Keratinocyte (primary cell): ENCODE measurements around the gene KCNK10. TPM values are rescaled to one million over a fixed set of nuclear protein-coding genes. Genes with fewer than 3 reads are reported as not detected.

Source experiments
- DNase-seq: peaks from one replicate; pipeline ENCODE4 v3.0.0-alpha.2; 2011; ENCODE audit warnings: low read depth, missing footprints, low spot score
- FAIRE-seq: peaks from 2 replicates; lab custom pipeline; 2011; peaks lifted over from hg19 to GRCh38; lab: Jason Lieb, UNC
- H2AFZ ChIP-seq: 2 replicates; pipeline ENCODE4 v1.6.0; 2012; ENCODE audit warnings: low read length, control low read depth, inconsistent platforms; ENCODE audit not compliant: control insufficient read depth
- H3K27ac ChIP-seq: 2 replicates; pipeline ENCODE4 v1.5.1; 2011; ENCODE audit warnings: low read length; ENCODE audit not compliant: control insufficient read depth, insufficient read depth
- H3K27me3 ChIP-seq: 3 replicates; pipeline ENCODE4 v1.6.0; 2011; ENCODE audit warnings: low read length; ENCODE audit not compliant: control insufficient read depth, insufficient read depth; ENCODE audit errors: extremely low read depth
- H3K36me3 ChIP-seq, 2 experiments: 2 replicates in 1 of 2; 3 replicates in 1 of 2; pipeline ENCODE4 v1.5.1; 2011; ENCODE audit warnings: low read length in 2 of 2, mild to moderate bottlenecking in 1 of 2; ENCODE audit not compliant: control insufficient read depth in 2 of 2, insufficient read depth in 2 of 2; ENCODE audit errors: extremely low read depth in 1 of 2
- H3K4me1 ChIP-seq: 3 replicates; pipeline ENCODE4 v1.5.1; 2011; ENCODE audit warnings: low read length; ENCODE audit not compliant: control insufficient read depth, insufficient read depth; ENCODE audit errors: extremely low read depth
- H3K4me2 ChIP-seq: 3 replicates; pipeline ENCODE4 v1.6.0; 2011; ENCODE audit warnings: low read depth, low read length; ENCODE audit not compliant: control insufficient read depth, insufficient read depth; ENCODE audit errors: extremely low read depth
- H3K4me3 ChIP-seq, 3 experiments: fragments of 200-600 bp in 1 of 3; sonication (generic) in 1 of 3; 2 replicates in 2 of 3; 3 replicates in 1 of 3; pipeline ENCODE4 v1.5.1; 2011 to 2016; ENCODE audit warnings: low read length in 3 of 3, mild to moderate bottlenecking in 3 of 3, control low read depth in 2 of 3, inconsistent platforms in 1 of 3, low read depth in 1 of 3, mixed read lengths in 1 of 3, mixed run types in 1 of 3, moderate library complexity in 1 of 3; ENCODE audit not compliant: control insufficient read depth in 2 of 3, insufficient read depth in 2 of 3; ENCODE audit errors: extremely low read depth in 1 of 3
- H3K79me2 ChIP-seq: 2 replicates; pipeline ENCODE4 v1.6.0; 2012; ENCODE audit warnings: low read length; ENCODE audit not compliant: control insufficient read depth, insufficient read depth
- H3K9ac ChIP-seq: 3 replicates; pipeline ENCODE4 v1.6.0; 2011; ENCODE audit warnings: low read length; ENCODE audit not compliant: control insufficient read depth, insufficient read depth; ENCODE audit errors: extremely low read depth
- H3K9me1 ChIP-seq: 3 replicates; pipeline ENCODE4 v1.6.0; 2011; ENCODE audit warnings: low read length; ENCODE audit not compliant: control insufficient read depth, insufficient read depth; ENCODE audit errors: extremely low read depth
- H3K9me3 ChIP-seq: 2 replicates; pipeline ENCODE4 v1.5.1; 2012; ENCODE audit warnings: low read depth, low read length; ENCODE audit not compliant: control insufficient read depth
- H4K20me1 ChIP-seq: 3 replicates; pipeline ENCODE4 v1.6.0; 2011; ENCODE audit warnings: low read length; ENCODE audit not compliant: control insufficient read depth, insufficient read depth; ENCODE audit errors: extremely low read depth
- CTCF ChIP-seq, 3 experiments: IDR thresholded peaks in 1 of 3; conservative IDR thresholded peaks in 1 of 3; optimal IDR thresholded peaks in 1 of 3; 2 replicates in 2 of 3; 3 replicates in 1 of 3; pipeline versions ENCODE3 to v1.5.1; 2011; ENCODE audit warnings: low read length in 3 of 3, mild to moderate bottlenecking in 3 of 3, moderate library complexity in 2 of 3, control low read depth in 1 of 3, inconsistent platforms in 1 of 3; ENCODE audit not compliant: insufficient read depth in 2 of 3; ENCODE audit errors: extremely low read depth in 1 of 3
- EZH2 ChIP-seq: IDR thresholded peaks from one replicate; pipeline ENCODE4 v1.6.1; 2012; ENCODE audit warnings: inconsistent platforms, mild to moderate bottlenecking, low read length, moderate library complexity
- dilution Hi-C: fragments of 300-500 bp; cut with MboI; formaldehyde crosslinking; loops from one replicate; pipeline ENCODE4 v1.7.0; 2020; ENCODE audit warnings: low sequenced_read_pairs; ENCODE audit not compliant: extremely low pct_ligation_motif_present
- polyA plus RNA-seq, 5 experiments: library from polyadenylated mRNA; depleted of rRNA in 3 of 5; stranded (reverse) in 3 of 5; stranded (forward) in 1 of 5; unstranded in 1 of 5; fragments of >200 nt; gene quantifications; 1 replicate in 1 of 5; 2 replicates in 3 of 5; 3 replicates in 1 of 5; pipeline versions ENCODE4 v1.2.1 to v1.2.3, GENCODE V29; 2011 to 2012; ENCODE audit warnings: missing spikeins in 2 of 5, low read depth in 1 of 5, low replicate concordance in 1 of 5

Gene KCNK10
- polyA plus RNA-seq, 1 donor (not counting 4 experiments of a cell fraction or from before 2014, with no cell fraction given), result 0.79 TPM

GRCh38 chr14:88210426-88210825 is 112.6 kb downstream of the KCNK10 start:
- Histone ChIP-seq H3K79me2 (no peaks in the 10 kb centered on the region), H3K27me3 (no peaks in the 10 kb centered on the region), H3K4me1 (no peaks in the 10 kb centered on the region), H3K4me3 (no peak overlapping the region), H3K9me1 (no peaks in the 10 kb centered on the region), H3K36me3 (no peaks in the 10 kb centered on the region), H3K27ac (no peak overlapping the region), H3K4me2 (no peak overlapping the region), H4K20me1 (no peaks in the 10 kb centered on the region), H3K9me3 (no peaks in the 10 kb centered on the region), H3K9ac (no peak overlapping the region), H2AFZ (no peak overlapping the region)
- dilution Hi-C loops, result no loop called here
- no peak for DNase-seq
- FAIRE-seq, result no peak
- TF ChIP-seq EZH2 (no peak), CTCF (optimal IDR thresholded peaks at IDR 0.05 in 1 of 3, IDR thresholded peaks at IDR 0.05 in 1 of 3, conservative IDR thresholded peaks at IDR 0.05 in 1 of 3; ENCODE audit: extremely low read depth in 1 of 3, insufficient read depth in 2 of 3, low read length in 3 of 3) (no peak)

- no peak overlapping the region for H2AFZ ChIP-seq
- FAIRE-seq (no peak), DNase-seq (no peak)
- dilution Hi-C loops, result no loop called here
- no peak overlapping the region for H3K9ac ChIP-seq
- H4K20me1 ChIP-seq, result no peaks in the 10 kb centered on the region
- no peaks in the 10 kb centered on the region for H3K79me2 ChIP-seq
- H3K36me3 ChIP-seq, result no peaks in the 10 kb centered on the region
- H3K9me1 ChIP-seq, result no peaks in the 10 kb centered on the region
- H3K4me3 ChIP-seq, result no peak overlapping the region
- no peak overlapping the region for H3K4me2 ChIP-seq
- TF ChIP-seq EZH2, result no peak
- TF ChIP-seq CTCF (optimal IDR thresholded peaks at IDR 0.05 in 1 of 3, IDR thresholded peaks at IDR 0.05 in 1 of 3, conservative IDR thresholded peaks at IDR 0.05 in 1 of 3; ENCODE audit: extremely low read depth in 1 of 3, insufficient read depth in 2 of 3, low read length in 3 of 3), result no peak
- no peaks in the 10 kb centered on the region for H3K9me3 ChIP-seq
- H3K27ac ChIP-seq, result no peak overlapping the region
- H3K4me1 ChIP-seq, result no peaks in the 10 kb centered on the region
- no peaks in the 10 kb centered on the region for H3K27me3 ChIP-seq
Observed at GRCh38 chr14:88209273-88209672, 113.8 kb downstream of the KCNK10 start.
